D721Med (cell line): ENCODE measurements around the gene EBNA1BP2.
"Not testable (repeated sequence)": the region's sequence is repeated elsewhere in the genome, so short reads cannot be mapped to it uniquely, and the experiment has no call there.

ENCODE experiments used
- DNase-seq: peaks from one replicate; pipeline ENCODE4 v3.0.0; 2011; ENCODE audit warnings: low spot score; ENCODE audit not compliant: insufficient read length
- FAIRE-seq: peaks from 2 replicates; lab custom pipeline; 2011; peaks lifted over from hg19 to GRCh38; lab: Jason Lieb, UNC
- TF ChIP-seq, protein P1 (sequence below): IDR thresholded peaks from 2 replicates; pipeline ENCODE4 v1.5.1; 2012; ENCODE audit warnings: mild to moderate bottlenecking, control low read depth; ENCODE audit not compliant: insufficient read depth; ENCODE audit errors: missing control alignments

The EBNA1BP2 gene

GRCh38 chr1:43149889-43150288 lies 22.2 kb downstream of the EBNA1BP2 start:
- DNase-seq (no peak), FAIRE-seq (no peak)
- TF ChIP-seq, protein P1, sequence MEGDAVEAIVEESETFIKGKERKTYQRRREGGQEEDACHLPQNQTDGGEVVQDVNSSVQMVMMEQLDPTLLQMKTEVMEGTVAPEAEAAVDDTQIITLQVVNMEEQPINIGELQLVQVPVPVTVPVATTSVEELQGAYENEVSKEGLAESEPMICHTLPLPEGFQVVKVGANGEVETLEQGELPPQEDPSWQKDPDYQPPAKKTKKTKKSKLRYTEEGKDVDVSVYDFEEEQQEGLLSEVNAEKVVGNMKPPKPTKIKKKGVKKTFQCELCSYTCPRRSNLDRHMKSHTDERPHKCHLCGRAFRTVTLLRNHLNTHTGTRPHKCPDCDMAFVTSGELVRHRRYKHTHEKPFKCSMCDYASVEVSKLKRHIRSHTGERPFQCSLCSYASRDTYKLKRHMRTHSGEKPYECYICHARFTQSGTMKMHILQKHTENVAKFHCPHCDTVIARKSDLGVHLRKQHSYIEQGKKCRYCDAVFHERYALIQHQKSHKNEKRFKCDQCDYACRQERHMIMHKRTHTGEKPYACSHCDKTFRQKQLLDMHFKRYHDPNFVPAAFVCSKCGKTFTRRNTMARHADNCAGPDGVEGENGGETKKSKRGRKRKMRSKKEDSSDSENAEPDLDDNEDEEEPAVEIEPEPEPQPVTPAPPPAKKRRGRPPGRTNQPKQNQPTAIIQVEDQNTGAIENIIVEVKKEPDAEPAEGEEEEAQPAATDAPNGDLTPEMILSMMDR: no peak

GRCh38 chr1:43147625-43148327 lies 24.3 kb downstream of the EBNA1BP2 start:
- peak; percentile 60 for DNase-seq
- FAIRE-seq: no peak

GRCh38 chr1:43144237-43144636 lies 27.9 kb downstream of the EBNA1BP2 start:
- TF ChIP-seq, protein P1: no peak
- DNase-seq: no peak
- FAIRE-seq: no peak

More at GRCh38 chr1:43147625-43148327, 24.3 kb downstream of the EBNA1BP2 start:
- TF ChIP-seq, protein P1: no peak

DNA sequence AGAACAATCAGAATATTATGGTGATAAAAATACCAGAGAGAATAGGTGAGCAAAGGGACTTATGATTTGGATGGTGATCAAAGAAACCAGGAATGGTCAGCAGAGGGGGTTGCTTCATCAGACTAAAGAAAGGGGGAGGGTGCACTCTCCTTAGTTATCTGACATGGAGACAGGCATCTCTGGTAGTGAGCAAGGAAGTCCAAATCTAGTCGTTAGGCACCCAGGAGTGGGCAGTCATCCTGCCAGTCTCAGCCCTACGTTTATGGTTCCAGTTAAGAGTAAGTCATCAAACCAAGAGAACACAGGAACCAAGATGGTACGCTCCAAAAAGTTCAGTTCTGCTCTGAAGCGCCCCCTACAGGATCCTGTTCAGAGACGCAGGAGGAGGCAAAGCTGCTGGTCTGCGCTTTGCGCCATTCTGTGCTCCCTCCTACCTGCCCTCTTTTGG lies 28.6 kb downstream of the EBNA1BP2 start:
- TF ChIP-seq, protein P1: peak; percentile 21
- DNase-seq: no peak
- no peak for FAIRE-seq

DNA sequence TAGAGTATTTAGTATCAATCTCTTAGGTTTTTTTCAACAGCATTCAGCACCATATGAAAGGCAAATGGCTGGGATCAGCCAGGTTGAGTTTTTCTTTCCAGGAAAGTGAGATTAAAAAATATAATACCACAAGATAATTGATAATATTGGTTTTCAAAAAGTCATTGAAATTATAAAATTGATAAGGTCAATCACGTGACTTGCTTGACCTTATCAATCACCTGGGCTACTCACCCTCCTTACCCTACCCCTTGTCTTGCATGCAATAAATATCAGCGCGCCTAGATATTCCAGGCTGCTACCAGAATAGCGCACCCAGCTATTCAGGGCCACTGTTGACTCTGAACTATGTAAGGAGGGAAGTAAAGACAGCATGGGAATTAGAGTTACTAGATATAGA lies 31.5 kb downstream of the EBNA1BP2 start:
- FAIRE-seq (no peak), DNase-seq (no peak)
- TF ChIP-seq, protein P1: no peak

- DNase-seq (no peak), FAIRE-seq (no peak)
- TF ChIP-seq, protein P1: no peak
Measured at GRCh38 chr1:43140010-43140409, 32.1 kb downstream of the EBNA1BP2 start.

DNA sequence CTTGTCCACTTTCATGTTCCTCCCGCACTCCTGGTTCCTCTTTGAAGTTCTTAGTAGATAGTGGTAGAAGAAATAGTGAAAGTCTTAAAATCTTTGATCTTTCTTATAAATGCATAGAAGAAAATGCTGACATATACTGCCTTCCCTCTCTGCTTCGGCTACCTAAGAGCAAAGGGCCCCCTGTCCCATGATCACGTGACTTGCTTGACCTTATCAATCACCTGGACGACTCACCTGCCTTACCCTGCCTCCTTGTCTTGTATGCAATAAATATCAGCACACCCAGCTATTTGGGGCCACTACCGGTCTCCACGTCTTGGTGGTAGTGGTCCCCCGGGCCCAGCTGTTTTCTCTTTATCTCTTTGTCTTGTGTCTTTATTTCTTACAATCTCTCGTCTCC lies 32.8 kb downstream of the EBNA1BP2 start:
- not testable (repeated sequence) for DNase-seq, FAIRE-seq
